ENCODE measurements around the gene ZNF296. TPM values are rescaled to one million over a fixed set of nuclear protein-coding genes. Genes with fewer than 3 reads are reported as not detected.
"Not testable (repeated sequence)": the region's sequence is repeated elsewhere in the genome, so short reads cannot be mapped to it uniquely, and the experiment has no call there.

Gene ZNF296
- total RNA-seq, 5 donors from 2014 or later (not counting 1 experiment from before 2014, with no cell fraction given) = 1.4 to 4.3 (median 3.5) TPM

DNA sequence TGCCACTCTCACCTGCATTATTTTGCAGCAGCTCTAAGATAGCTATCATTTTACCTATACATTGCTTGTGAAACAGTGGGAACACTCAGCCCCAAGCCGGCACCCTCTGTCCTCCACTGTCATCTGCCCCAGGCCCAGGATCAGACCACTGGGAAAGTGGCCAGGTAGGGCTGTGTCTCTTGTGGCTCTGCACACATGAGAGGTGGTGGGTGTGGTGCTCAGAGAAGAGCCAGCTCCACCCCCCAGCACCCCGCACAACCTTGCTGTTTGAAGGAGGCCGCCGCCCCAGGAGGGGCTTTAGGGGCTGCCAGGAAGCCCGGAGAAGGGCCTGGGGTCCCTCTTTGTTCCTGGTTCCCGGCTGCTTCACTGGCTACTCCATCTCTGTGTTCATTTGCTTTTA is 43.3 kb upstream of the ZNF296 start:
- ChIA-PET CTCF (interaction anchor here in 1 of 2 donors (0.8 kb wide), 1 partner anchor 68 kb away, joined by 4 read pairs; no protein-coding TSS in a partner anchor), POLR2A (no interaction called here)
- no peaks in the 10 kb centered on the region for H3K9me3 Mint-ChIP-seq
- Histone ChIP-seq H3K27me3 (replicated peaks in 1 of 2; ENCODE audit: control insufficient read depth in 2 of 2, extremely low read depth in 1 of 2, insufficient read depth in 2 of 2, low read length in 1 of 2) (no peaks in the 10 kb centered on the region), H3K4me3 (ENCODE audit: control insufficient read depth in 1 of 2, extremely low read depth in 1 of 2, low read length in 1 of 2) (no peak overlapping the region), H3K36me3 (ENCODE audit: control insufficient read depth in 2 of 2, extremely low read depth in 1 of 2, insufficient read depth in 1 of 2, low read length in 1 of 2) (no peaks in the 10 kb centered on the region), H3K27ac (ENCODE audit: low read length) (no peak overlapping the region), H3K4me1 (ENCODE audit: control insufficient read depth in 1 of 2, extremely low read depth in 1 of 2, insufficient read depth in 2 of 2, low read length in 2 of 2) (peaks cover 23 to 60% of the 10 kb centered on the region in 2 experiments), H3K9me3 (no peaks in the 10 kb centered on the region)
- H3K36me3 Mint-ChIP-seq = no peaks in the 10 kb centered on the region
- H3K27ac Mint-ChIP-seq = no peak overlapping the region
- peaks cover 75 to 82% (median 77%) of the 10 kb centered on the region in 3 donors for H3K4me1 Mint-ChIP-seq
- H3K4me3 Mint-ChIP-seq = peak overlapping the region in 1 of 3 donors; percentile 72
- H3K27me3 Mint-ChIP-seq = no peaks in the 10 kb centered on the region
- DNase-seq (no peak), ATAC-seq (replicated peaks in 1 of 4) (no peak)
- no CpG with 5 or more reads among the region's 6 CpGs for WGBS (ENCODE audit: insufficient coverage)

DNA sequence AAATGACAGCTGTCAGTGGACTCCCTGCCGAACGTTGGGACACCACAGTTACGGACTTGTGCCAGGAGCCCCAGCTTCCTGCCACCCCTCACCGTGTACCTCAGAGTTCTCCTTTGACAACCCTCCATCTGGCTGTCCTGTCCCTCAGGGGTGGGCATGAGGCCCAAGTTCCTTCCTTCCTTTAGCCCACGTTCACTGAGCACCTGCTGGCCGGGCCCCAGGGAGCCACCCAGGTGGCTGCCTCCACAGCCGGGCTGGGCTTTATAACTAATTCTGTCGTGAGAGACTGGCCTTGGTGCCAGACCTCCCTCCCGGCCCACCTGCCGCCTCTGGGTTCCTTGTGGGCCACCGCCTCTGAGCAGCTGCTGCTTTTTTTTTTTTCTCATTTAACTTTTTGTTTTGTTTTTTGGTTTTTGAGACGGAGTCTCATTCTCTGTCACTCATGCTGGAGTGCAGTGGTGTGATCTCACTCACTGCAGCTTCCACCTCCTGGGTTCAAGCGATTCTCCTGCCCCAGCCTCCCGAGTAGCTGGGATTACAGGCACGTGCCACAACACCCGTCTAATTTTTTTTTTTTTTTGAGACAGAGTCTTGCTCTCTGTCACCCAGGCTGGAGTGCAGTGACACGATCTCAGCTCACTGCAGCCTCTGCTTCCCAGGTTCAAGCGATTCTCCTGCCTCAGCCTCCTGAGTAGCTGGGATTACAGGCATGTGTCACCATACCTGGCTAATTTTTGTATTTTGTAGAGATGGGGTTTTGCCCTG is 42.5 kb upstream of the ZNF296 start:
- H3K4me3 Mint-ChIP-seq = peak overlapping the region; percentile 21 to 72 (median 41)
- peak in 1 of 35 experiments; percentile 22 for DNase-seq

DNA sequence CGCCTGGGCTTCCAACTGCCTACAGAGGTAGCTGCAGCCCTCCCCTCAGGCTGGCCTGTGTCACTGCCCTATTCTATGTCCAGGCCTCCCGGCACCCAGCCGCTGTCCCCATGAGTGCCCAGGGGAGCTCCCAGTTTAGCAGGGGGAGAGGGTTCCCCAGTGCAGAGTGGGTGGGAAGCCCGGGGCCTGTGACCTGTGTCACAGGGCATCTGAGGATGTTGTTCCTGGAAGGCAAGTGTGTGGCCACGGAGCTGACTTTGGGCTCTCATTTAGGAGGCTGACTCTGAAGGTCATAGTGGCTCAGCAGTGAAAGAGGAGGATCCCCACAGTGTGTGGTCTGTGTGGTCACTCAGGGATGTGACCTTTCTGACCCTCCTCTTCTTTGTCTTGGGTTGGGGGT is 41.8 kb upstream of the ZNF296 start:
- no peak overlapping the region for H3K27ac ChIP-seq (ENCODE audit: low read length)
- CTCF ChIA-PET = interaction anchor here in 1 of 2 donors (0.6 kb wide), 1 partner anchor 35 kb away, joined by 3 read pairs; no protein-coding TSS in a partner anchor
- no peaks in the 10 kb centered on the region for H3K36me3 ChIP-seq (ENCODE audit: control insufficient read depth in 2 of 2, extremely low read depth in 1 of 2, insufficient read depth in 1 of 2, low read length in 1 of 2)
- 81% methylated on average over 5 of the region's 5 CpGs for WGBS (ENCODE audit: insufficient coverage)
- H3K4me3 Mint-ChIP-seq = peak overlapping the region in 1 of 3 donors; percentile 72
- no peaks in the 10 kb centered on the region for H3K27me3 Mint-ChIP-seq
- no peaks in the 10 kb centered on the region for H3K9me3 Mint-ChIP-seq
- H3K4me1 Mint-ChIP-seq = peaks cover 71 to 82% (median 72%) of the 10 kb centered on the region in 3 donors
- DNase-seq (no peak), ATAC-seq (replicated peaks in 1 of 4) (no peak)
- H3K9me3 ChIP-seq = no peaks in the 10 kb centered on the region
- H3K27me3 ChIP-seq (replicated peaks in 1 of 2; ENCODE audit: control insufficient read depth in 2 of 2, extremely low read depth in 1 of 2, insufficient read depth in 2 of 2, low read length in 1 of 2) = no peaks in the 10 kb centered on the region
- H3K36me3 Mint-ChIP-seq = no peaks in the 10 kb centered on the region
- H3K4me1 ChIP-seq (ENCODE audit: control insufficient read depth in 1 of 2, extremely low read depth in 1 of 2, insufficient read depth in 2 of 2, low read length in 2 of 2) = peaks cover 23 to 71% of the 10 kb centered on the region in 2 experiments
- peak overlapping the region; percentile 58 to 71 for H3K27ac Mint-ChIP-seq
- POLR2A ChIA-PET = no interaction called here
- peak overlapping the region in 1 of 2 donors; percentile 21 for H3K4me3 ChIP-seq (ENCODE audit: control insufficient read depth in 1 of 2, extremely low read depth in 1 of 2, low read length in 1 of 2)

More for the DNA sequence above, 42.5 kb upstream of the ZNF296 start:
- ATAC-seq (replicated peaks in 1 of 4); H3K27ac ChIP-seq (ENCODE audit: low read length); H3K36me3 Mint-ChIP-seq; H3K36me3 ChIP-seq (ENCODE audit: control insufficient read depth in 2 of 2, extremely low read depth in 1 of 2, insufficient read depth in 1 of 2, low read length in 1 of 2); H3K27me3 Mint-ChIP-seq; H3K27me3 ChIP-seq (replicated peaks in 1 of 2; ENCODE audit: control insufficient read depth in 2 of 2, extremely low read depth in 1 of 2, insufficient read depth in 2 of 2, low read length in 1 of 2); H3K9me3 ChIP-seq; H3K9me3 Mint-ChIP-seq; H3K4me3 ChIP-seq (ENCODE audit: control insufficient read depth in 1 of 2, extremely low read depth in 1 of 2, low read length in 1 of 2): not testable (repeated sequence)
- Mint-ChIP-seq H3K27ac (peak overlapping the region; percentile 27 to 58), H3K4me1 (peaks cover 71 to 81% (median 73%) of the 10 kb centered on the region in 3 donors)
- CTCF ChIA-PET = interaction anchor here in 1 of 2 donors (0.8 kb wide), 1 partner anchor 68 kb away, joined by 4 read pairs; no protein-coding TSS in a partner anchor
- 60% methylated on average over 11 of the region's 18 CpGs for WGBS (ENCODE audit: insufficient coverage)
- H3K4me1 ChIP-seq (ENCODE audit: control insufficient read depth in 1 of 2, extremely low read depth in 1 of 2, insufficient read depth in 2 of 2, low read length in 2 of 2) = peaks cover 23 to 66% of the 10 kb centered on the region in 2 experiments
- POLR2A ChIA-PET = interaction anchor here in 1 of 2 donors (0.5 kb wide), 1 partner anchor 217 kb away, joined by 5 read pairs; no protein-coding TSS in a partner anchor

DNA sequence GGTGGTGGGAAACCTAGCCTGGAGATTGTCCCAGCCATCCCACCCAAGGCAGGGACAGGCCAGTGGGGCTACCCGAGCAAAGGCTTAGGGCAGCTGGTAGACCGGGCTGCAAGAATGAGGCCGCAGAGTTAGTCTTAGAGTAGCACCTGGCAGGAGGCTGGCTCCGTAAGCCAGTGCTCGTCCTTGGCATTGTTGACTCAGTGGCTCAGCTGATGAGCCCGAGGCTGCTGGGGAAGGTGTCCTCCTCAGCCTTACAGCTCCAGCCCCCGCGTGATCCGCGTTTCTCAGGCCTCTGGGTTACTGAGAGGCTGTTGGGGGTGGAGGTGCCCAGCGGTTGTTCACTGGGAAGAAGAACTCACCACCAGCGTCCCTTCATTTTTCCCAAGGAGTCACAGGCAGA is 41.4 kb upstream of the ZNF296 start:
- Histone ChIP-seq H3K27me3 (replicated peaks in 1 of 2; ENCODE audit: control insufficient read depth in 2 of 2, extremely low read depth in 1 of 2, insufficient read depth in 2 of 2, low read length in 1 of 2) (no peaks in the 10 kb centered on the region), H3K9me3 (no peaks in the 10 kb centered on the region), H3K4me1 (ENCODE audit: control insufficient read depth in 1 of 2, extremely low read depth in 1 of 2, insufficient read depth in 2 of 2, low read length in 2 of 2) (peaks cover 23 to 70% of the 10 kb centered on the region in 2 experiments), H3K36me3 (ENCODE audit: control insufficient read depth in 2 of 2, extremely low read depth in 1 of 2, insufficient read depth in 1 of 2, low read length in 1 of 2) (peaks cover 0 to under 1% of the 10 kb centered on the region in 2 donors), H3K4me3 (ENCODE audit: control insufficient read depth in 1 of 2, extremely low read depth in 1 of 2, low read length in 1 of 2) (peak overlapping the region in 1 of 2 donors; percentile 41), H3K27ac (ENCODE audit: low read length) (no peak overlapping the region)
- DNase-seq = no peak
- Mint-ChIP-seq H3K4me3 (peak overlapping the region in 1 of 3 donors; percentile 72), H3K9me3 (no peaks in the 10 kb centered on the region), H3K27ac (no peak overlapping the region), H3K36me3 (no peaks in the 10 kb centered on the region), H3K27me3 (no peaks in the 10 kb centered on the region), H3K4me1 (peaks cover 71 to 81% (median 72%) of the 10 kb centered on the region in 3 donors)
- peak in 2 of 4 experiments; percentile 9 to 19 for ATAC-seq (replicated peaks in 1 of 4)
- ChIA-PET CTCF (interaction anchor here in 1 of 2 donors (0.6 kb wide), 1 partner anchor 35 kb away, joined by 3 read pairs; no protein-coding TSS in a partner anchor), POLR2A (no interaction called here)
- 73% methylated on average over 6 of the region's 12 CpGs for WGBS (ENCODE audit: insufficient coverage)

DNA sequence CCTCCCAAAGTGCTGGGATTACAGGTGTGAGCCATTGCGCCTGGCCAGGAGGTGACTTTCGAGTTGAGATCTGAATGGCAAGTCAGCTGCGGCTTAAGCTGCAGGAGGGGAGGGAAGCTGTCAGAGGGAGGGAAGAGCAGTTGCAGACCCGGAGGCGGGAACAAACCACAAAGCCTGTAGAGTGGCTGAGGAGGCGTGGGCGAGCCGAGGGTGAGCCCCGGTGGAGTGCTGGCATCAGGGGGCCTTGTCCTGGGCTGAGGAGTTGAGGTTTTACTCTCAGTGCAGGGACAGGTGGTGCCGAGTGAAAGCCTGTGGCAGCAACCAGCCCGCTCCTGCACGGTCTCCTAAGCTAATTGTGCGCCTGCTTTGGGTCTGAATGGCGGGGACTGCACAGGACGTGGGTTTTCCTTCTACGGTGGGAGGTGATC is 40.9 kb upstream of the ZNF296 start:
- Histone ChIP-seq H3K4me3 (ENCODE audit: control insufficient read depth in 1 of 2, extremely low read depth in 1 of 2, low read length in 1 of 2) (peak overlapping the region in 1 of 2 donors; percentile 41), H3K4me1 (ENCODE audit: control insufficient read depth in 1 of 2, extremely low read depth in 1 of 2, insufficient read depth in 2 of 2, low read length in 2 of 2) (peaks cover 23 to 65% of the 10 kb centered on the region in 2 experiments), H3K36me3 (ENCODE audit: control insufficient read depth in 2 of 2, extremely low read depth in 1 of 2, insufficient read depth in 1 of 2, low read length in 1 of 2) (peaks cover 0 to 3% of the 10 kb centered on the region in 2 donors), H3K9me3 (no peaks in the 10 kb centered on the region), H3K27me3 (replicated peaks in 1 of 2; ENCODE audit: control insufficient read depth in 2 of 2, extremely low read depth in 1 of 2, insufficient read depth in 2 of 2, low read length in 1 of 2) (no peaks in the 10 kb centered on the region), H3K27ac (ENCODE audit: low read length) (no peak overlapping the region)
- H3K4me1 Mint-ChIP-seq = peaks cover 67 to 76% (median 68%) of the 10 kb centered on the region in 3 donors
- WGBS (ENCODE audit: insufficient coverage) = 5% methylated on average over 14 of the region's 16 CpGs
- POLR2A ChIA-PET = no interaction called here
- no peaks in the 10 kb centered on the region for H3K36me3 Mint-ChIP-seq
- CTCF ChIA-PET = interaction anchor here in 1 of 2 donors (0.6 kb wide), 1 partner anchor 662 kb away, joined by 3 read pairs; no protein-coding TSS in a partner anchor
- peak overlapping the region; percentile 56 to 72 for H3K27ac Mint-ChIP-seq
- ATAC-seq (replicated peaks in 1 of 4) (peak; percentile 53 to 88 (median 75)), DNase-seq (peak in 26 of 35 experiments; percentile 7 to 55 (median 22))
- H3K27me3 Mint-ChIP-seq = no peaks in the 10 kb centered on the region
- H3K9me3 Mint-ChIP-seq = no peaks in the 10 kb centered on the region
- H3K4me3 Mint-ChIP-seq = peak overlapping the region; percentile 25 to 72 (median 54)

DNA sequence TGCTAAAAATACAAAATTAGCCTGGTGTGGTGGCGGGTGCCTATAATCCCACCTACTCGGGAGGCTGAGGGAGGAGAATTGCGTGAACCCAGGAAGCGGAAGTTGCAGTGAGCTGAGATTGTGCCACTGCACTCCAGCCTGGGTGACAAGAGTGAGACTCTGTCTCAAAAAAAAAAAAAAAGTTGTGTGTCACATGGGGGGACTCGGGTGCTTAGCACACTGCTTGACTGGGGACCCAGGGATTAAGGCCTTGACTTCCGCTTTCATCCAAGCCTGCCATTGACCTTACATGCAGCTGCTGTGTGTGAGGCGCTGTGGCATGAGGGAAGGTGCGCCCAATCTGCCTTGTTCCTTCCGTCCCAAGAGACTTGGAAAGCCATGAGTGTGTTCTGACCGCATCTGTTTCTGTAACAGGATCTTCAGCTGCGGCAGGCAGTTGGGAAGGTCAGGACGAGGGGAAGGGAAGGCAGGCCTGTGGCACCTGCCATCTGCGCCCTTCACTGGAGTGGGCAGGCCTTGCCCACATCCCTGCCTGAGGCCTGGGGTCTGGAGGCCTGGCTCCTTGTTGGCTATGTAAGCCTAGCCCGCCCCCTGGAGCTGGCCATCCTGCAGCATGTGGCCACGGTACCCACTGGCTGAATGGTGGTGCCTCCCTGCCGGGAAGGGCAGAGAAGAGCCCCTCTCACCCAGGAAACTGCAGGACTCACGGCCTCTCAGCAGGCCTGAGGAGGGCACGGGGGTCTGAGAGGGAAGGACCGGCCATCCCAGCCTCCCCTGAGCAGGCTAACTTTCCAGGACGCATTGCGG is 39.7 kb upstream of the ZNF296 start:
- Histone ChIP-seq H3K27me3 (replicated peaks in 1 of 2; ENCODE audit: control insufficient read depth in 2 of 2, extremely low read depth in 1 of 2, insufficient read depth in 2 of 2, low read length in 1 of 2) (no peaks in the 10 kb centered on the region), H3K4me1 (ENCODE audit: control insufficient read depth in 1 of 2, extremely low read depth in 1 of 2, insufficient read depth in 2 of 2, low read length in 2 of 2) (peaks cover 21 to 53% of the 10 kb centered on the region in 2 experiments), H3K36me3 (ENCODE audit: control insufficient read depth in 2 of 2, extremely low read depth in 1 of 2, insufficient read depth in 1 of 2, low read length in 1 of 2) (peaks cover 0 to 3% of the 10 kb centered on the region in 2 donors), H3K4me3 (ENCODE audit: control insufficient read depth in 1 of 2, extremely low read depth in 1 of 2, low read length in 1 of 2) (no peak overlapping the region), H3K27ac (ENCODE audit: low read length) (no peak overlapping the region), H3K9me3 (no peaks in the 10 kb centered on the region)
- Mint-ChIP-seq H3K4me1 (peaks cover 56 to 67% (median 63%) of the 10 kb centered on the region in 3 donors), H3K27ac (peak overlapping the region in 1 of 2 donors; percentile 28), H3K27me3 (no peaks in the 10 kb centered on the region), H3K4me3 (peak overlapping the region in 2 of 3 donors; percentile 13 to 72), H3K36me3 (no peaks in the 10 kb centered on the region), H3K9me3 (no peaks in the 10 kb centered on the region)
- CTCF ChIA-PET = no interaction called here
- no peak for ATAC-seq (replicated peaks in 1 of 4)
- 88% methylated on average over 14 of the region's 21 CpGs for WGBS (ENCODE audit: insufficient coverage)
- no peak for DNase-seq
- POLR2A ChIA-PET = no interaction called here
